ENCODE measurements around the gene LUZP2. TPM values are rescaled to one million over a fixed set of nuclear protein-coding genes. Genes with fewer than 3 reads are reported as not detected.

The LUZP2 gene
- polyA plus RNA-seq, 1 donor (not counting 4 experiments of a cell fraction or from before 2014, with no cell fraction given): 0.08 TPM

- no peak overlapping the region for H3K27ac ChIP-seq (ENCODE audit: control insufficient read depth, insufficient read depth, low read length)
- no peak for DNase-seq (ENCODE audit: low read depth, low spot score)
- dilution Hi-C loops (cut with MboI; ENCODE audit: extremely low pct_ligation_motif_present, low sequenced_read_pairs): no loop called here
Measured at GRCh38 chr11:24588081-24588480, 91.2 kb downstream of the LUZP2 start.

DNA sequence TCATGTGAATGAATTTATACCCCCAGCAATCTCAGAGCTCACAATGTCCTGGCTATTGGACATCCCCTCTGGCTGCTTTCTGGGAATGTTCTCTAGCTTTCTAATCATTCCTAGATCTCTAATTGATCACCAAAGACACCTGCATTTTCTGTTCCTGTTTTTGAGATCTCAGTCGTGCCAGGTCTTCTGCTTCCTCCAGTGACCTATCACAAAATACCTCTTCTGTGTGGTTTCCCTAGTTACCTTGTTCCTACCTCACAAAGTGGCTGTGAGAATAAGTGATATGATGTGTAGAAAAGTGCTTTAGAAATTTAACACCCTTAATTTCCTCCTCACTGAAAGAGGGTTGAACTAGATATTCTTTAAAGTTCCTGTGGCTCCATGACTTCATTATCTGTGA is 92.2 kb downstream of the LUZP2 start:
- no peak overlapping the region for H3K27ac ChIP-seq (ENCODE audit: control insufficient read depth, insufficient read depth, low read length)
- H3K9me3 ChIP-seq (ENCODE audit: control insufficient read depth, low read depth, low read length): no peaks in the 10 kb centered on the region
- TF ChIP-seq EZH2 (IDR thresholded peaks at IDR 0.05; ENCODE audit: low read length): no peak
- no peak for TF ChIP-seq CTCF (optimal IDR thresholded peaks at IDR 0.05 in 1 of 3, IDR thresholded peaks at IDR 0.05 in 1 of 3, conservative IDR thresholded peaks at IDR 0.05 in 1 of 3; ENCODE audit: extremely low read depth in 1 of 3, insufficient read depth in 2 of 3, low read length in 3 of 3)
- H3K4me1 ChIP-seq (ENCODE audit: control insufficient read depth, extremely low read depth, insufficient read depth, low read length): peaks cover 6% of the 10 kb centered on the region
- no peaks in the 10 kb centered on the region for H3K79me2 ChIP-seq (ENCODE audit: control insufficient read depth, insufficient read depth, low read length)
- no peaks in the 10 kb centered on the region for H4K20me1 ChIP-seq (ENCODE audit: control insufficient read depth, extremely low read depth, insufficient read depth, low read length)
- FAIRE-seq: no peak
- no peak overlapping the region for H3K4me3 ChIP-seq (ENCODE audit: control insufficient read depth in 2 of 3, extremely low read depth in 1 of 3, insufficient read depth in 2 of 3, low read depth in 1 of 3, low read length in 3 of 3)
- DNase-seq (ENCODE audit: low read depth, low spot score): no peak
- no peak overlapping the region for H3K9ac ChIP-seq (ENCODE audit: control insufficient read depth, extremely low read depth, insufficient read depth, low read length)
- H3K4me2 ChIP-seq (ENCODE audit: control insufficient read depth, extremely low read depth, insufficient read depth, low read depth, low read length): no peak overlapping the region
- dilution Hi-C loops (cut with MboI; ENCODE audit: extremely low pct_ligation_motif_present, low sequenced_read_pairs): no loop called here
- no peaks in the 10 kb centered on the region for H3K9me1 ChIP-seq (ENCODE audit: control insufficient read depth, extremely low read depth, insufficient read depth, low read length)
- no peaks in the 10 kb centered on the region for H3K36me3 ChIP-seq (ENCODE audit: control insufficient read depth in 2 of 2, extremely low read depth in 1 of 2, insufficient read depth in 2 of 2, low read length in 2 of 2)
- no peaks in the 10 kb centered on the region for H3K27me3 ChIP-seq (ENCODE audit: control insufficient read depth, extremely low read depth, insufficient read depth, low read length)
- H2AFZ ChIP-seq (ENCODE audit: control insufficient read depth, low read length): no peak overlapping the region

More at GRCh38 chr11:24588081-24588480, 91.2 kb downstream of the LUZP2 start:
- no peaks in the 10 kb centered on the region for H4K20me1 ChIP-seq (ENCODE audit: control insufficient read depth, extremely low read depth, insufficient read depth, low read length)
- no peaks in the 10 kb centered on the region for H3K9me1 ChIP-seq (ENCODE audit: control insufficient read depth, extremely low read depth, insufficient read depth, low read length)
- no peak for FAIRE-seq
- H3K4me1 ChIP-seq (ENCODE audit: control insufficient read depth, extremely low read depth, insufficient read depth, low read length): peaks cover 6% of the 10 kb centered on the region
- H3K4me3 ChIP-seq (ENCODE audit: control insufficient read depth in 2 of 3, extremely low read depth in 1 of 3, insufficient read depth in 2 of 3, low read depth in 1 of 3, low read length in 3 of 3): no peak overlapping the region
- H3K79me2 ChIP-seq (ENCODE audit: control insufficient read depth, insufficient read depth, low read length): no peaks in the 10 kb centered on the region
- H3K9me3 ChIP-seq (ENCODE audit: control insufficient read depth, low read depth, low read length): no peaks in the 10 kb centered on the region
- H3K36me3 ChIP-seq (ENCODE audit: control insufficient read depth in 2 of 2, extremely low read depth in 1 of 2, insufficient read depth in 2 of 2, low read length in 2 of 2): no peaks in the 10 kb centered on the region
- no peak for TF ChIP-seq CTCF (optimal IDR thresholded peaks at IDR 0.05 in 1 of 3, IDR thresholded peaks at IDR 0.05 in 1 of 3, conservative IDR thresholded peaks at IDR 0.05 in 1 of 3; ENCODE audit: extremely low read depth in 1 of 3, insufficient read depth in 2 of 3, low read length in 3 of 3)
- peak overlapping the region; percentile 32 for H3K4me2 ChIP-seq (ENCODE audit: control insufficient read depth, extremely low read depth, insufficient read depth, low read depth, low read length)
- no peak overlapping the region for H2AFZ ChIP-seq (ENCODE audit: control insufficient read depth, low read length)
- no peaks in the 10 kb centered on the region for H3K27me3 ChIP-seq (ENCODE audit: control insufficient read depth, extremely low read depth, insufficient read depth, low read length)
- no peak overlapping the region for H3K9ac ChIP-seq (ENCODE audit: control insufficient read depth, extremely low read depth, insufficient read depth, low read length)
